Fibroblast of pulmonary artery (primary cell): ENCODE measurements around the gene IQUB.
"Not testable (repeated sequence)": the region's sequence is repeated elsewhere in the genome, so short reads cannot be mapped to it uniquely, and the experiment has no call there.

Experiments
- DNase-seq: peaks from one replicate; pipeline ENCODE4 v3.0.0-alpha.2; 2010; ENCODE audit warnings: low read depth
- H3K4me3 ChIP-seq: replicated peaks from 2 replicates; pipeline ENCODE4 v1.5.1; 2011; ENCODE audit warnings: low read depth, mild to moderate bottlenecking, control low read depth, low read length, moderate library complexity
- TF ChIP-seq, protein P1 (sequence below): IDR thresholded peaks from 2 replicates; pipeline ENCODE4 v1.5.1; 2011; ENCODE audit warnings: mild to moderate bottlenecking, control low read depth, low read length, inconsistent platforms; ENCODE audit errors: missing control alignments

The IQUB gene

GRCh38 chr7:123558289-123558874 is 24.0 kb upstream of the IQUB start:
- peak overlapping the region; percentile 68 for H3K4me3 ChIP-seq
- DNase-seq = no peak
- TF ChIP-seq, protein P1, sequence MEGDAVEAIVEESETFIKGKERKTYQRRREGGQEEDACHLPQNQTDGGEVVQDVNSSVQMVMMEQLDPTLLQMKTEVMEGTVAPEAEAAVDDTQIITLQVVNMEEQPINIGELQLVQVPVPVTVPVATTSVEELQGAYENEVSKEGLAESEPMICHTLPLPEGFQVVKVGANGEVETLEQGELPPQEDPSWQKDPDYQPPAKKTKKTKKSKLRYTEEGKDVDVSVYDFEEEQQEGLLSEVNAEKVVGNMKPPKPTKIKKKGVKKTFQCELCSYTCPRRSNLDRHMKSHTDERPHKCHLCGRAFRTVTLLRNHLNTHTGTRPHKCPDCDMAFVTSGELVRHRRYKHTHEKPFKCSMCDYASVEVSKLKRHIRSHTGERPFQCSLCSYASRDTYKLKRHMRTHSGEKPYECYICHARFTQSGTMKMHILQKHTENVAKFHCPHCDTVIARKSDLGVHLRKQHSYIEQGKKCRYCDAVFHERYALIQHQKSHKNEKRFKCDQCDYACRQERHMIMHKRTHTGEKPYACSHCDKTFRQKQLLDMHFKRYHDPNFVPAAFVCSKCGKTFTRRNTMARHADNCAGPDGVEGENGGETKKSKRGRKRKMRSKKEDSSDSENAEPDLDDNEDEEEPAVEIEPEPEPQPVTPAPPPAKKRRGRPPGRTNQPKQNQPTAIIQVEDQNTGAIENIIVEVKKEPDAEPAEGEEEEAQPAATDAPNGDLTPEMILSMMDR = no peak

DNA sequence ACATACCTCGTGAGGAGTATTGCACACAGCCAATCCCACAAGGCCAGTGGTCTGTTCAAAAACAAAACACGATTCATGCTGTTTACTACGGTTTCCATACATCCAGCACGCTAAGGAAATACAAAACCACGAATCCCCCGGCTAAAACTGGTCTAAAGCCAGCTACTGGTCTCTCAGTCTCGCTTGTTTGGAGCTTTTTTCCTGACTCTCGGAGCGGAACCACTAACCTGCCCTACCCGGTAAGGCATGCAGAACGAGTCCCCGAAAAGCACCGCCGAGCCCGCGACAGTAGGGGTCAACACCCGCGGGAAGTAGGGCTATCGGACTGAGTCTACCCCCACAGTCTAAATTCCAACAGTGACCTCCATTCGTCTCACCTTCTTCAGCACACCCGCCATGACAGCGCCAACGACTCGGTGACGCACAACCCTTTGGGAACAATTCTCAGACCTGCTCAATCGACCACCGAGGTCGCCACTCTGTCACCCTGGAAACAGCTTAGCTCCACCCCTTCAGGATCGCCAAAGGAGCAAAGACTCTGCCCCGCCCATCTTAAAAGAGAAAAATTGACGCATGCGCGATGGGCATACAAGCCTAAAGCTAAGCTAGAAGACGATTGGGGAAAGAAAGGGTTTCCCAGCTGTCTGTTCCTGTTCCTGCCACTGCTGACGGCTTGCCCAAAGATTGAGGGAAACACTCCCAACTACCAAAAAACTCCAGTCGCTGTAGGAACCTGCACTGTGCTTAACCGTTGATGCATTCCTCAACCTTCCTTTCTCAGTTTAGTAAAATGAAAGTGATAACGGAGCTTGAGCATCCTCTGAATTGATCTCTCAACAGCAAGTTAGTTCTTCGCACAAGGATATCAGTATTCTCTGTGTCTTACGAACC is 23.2 kb upstream of the IQUB start, which contains the start of gene NDUFA5:
NDUFA5 (minus strand) TSS at position 421 of the 891 bp plus-strand sequence; CDS start at position 398, 23 bp downstream.
- DNase-seq = peak; percentile 100
- peak within 1 kb of the TSS; percentile 68 for H3K4me3 ChIP-seq
- TF ChIP-seq, protein P1 = no peak

- H3K4me3 ChIP-seq = peak overlapping the region; percentile 68
- TF ChIP-seq, protein P1 = no peak
- no peak for DNase-seq
Measured at GRCh38 chr7:123557016-123557397, 22.6 kb upstream of the IQUB start.

DNA sequence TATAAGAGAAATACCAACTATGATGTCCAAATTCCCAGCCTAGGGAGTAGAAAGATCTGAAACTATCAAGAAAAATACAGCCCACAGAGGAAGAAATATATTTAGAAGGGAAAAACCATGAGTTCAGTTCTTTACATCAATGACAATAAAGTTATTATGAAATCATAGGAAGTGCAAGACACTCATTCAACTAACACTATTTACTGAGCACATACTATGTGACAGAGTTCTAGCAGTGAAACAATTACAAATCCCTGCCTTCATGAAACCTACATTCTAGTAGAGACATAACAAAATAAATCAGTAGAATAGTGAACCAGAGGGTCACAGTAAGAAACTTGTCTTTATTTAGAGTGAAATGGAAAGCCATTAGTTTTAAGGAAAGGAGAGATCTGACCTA is 21.1 kb upstream of the IQUB start:
- TF ChIP-seq, protein P1 = no peak
- DNase-seq = no peak
- no peak overlapping the region for H3K4me3 ChIP-seq

DNA sequence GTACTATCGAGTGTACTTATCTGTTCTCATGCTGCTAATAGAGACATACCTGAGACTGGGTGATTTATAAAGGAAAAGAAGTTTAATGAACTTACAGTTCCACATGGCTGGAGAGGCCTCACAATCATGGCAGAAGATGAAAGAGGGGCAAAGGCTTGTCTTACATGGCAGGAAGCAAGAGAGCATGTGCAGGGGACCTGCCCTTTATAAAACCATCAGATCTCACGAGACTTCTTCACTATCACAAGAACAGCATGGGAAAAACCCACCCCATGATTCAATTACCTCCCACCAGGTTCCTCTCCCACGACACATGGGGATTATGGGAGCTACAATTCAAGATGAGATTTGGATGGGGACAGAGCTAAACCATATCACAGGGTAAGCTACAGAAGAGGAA is 18.8 kb upstream of the IQUB start:
- DNase-seq = no peak
- H3K4me3 ChIP-seq = no peak overlapping the region
- TF ChIP-seq, protein P1 = no peak

GRCh38 chr7:123552641-123553040 is 18.2 kb upstream of the IQUB start:
- H3K4me3 ChIP-seq = no peak overlapping the region
- no peak for DNase-seq
- TF ChIP-seq, protein P1 = no peak

DNA sequence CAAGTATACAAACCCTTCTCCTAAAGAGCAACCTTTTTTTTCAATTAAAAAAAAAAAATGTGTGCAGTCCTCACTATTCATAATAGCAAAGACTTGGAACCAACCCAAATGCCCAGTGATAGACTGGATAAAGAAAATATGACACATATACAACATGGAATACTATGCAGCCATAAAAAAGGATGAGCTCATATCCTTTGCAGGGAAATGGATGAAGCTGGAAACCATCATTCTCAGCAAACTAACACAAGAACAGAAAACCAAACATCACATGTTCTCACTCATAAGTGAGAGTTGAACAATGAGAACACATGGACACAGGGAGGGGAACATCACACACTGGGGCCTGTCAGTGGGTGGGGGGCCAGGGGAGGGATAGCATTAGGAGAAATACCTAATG is 17.7 kb upstream of the IQUB start:
- not testable (repeated sequence) for H3K4me3 ChIP-seq, DNase-seq
